H1 (cell line): ENCODE data around the gene SMPX. TPM values are rescaled to one million over a fixed set of nuclear protein-coding genes. Genes with fewer than 3 reads are reported as not detected.

Experiments used
- EP300 ChIP-seq, 2 experiments: IDR thresholded peaks; 1 replicate in 1 of 2; 2 replicates in 1 of 2; pipeline ENCODE4 v1.6.1; 2011 to 2012; ENCODE audit warnings: low read depth in 2 of 2, low read length in 2 of 2, mild to moderate bottlenecking in 2 of 2, borderline replicate concordance in 1 of 2, inconsistent platforms in 1 of 2, moderate library complexity in 1 of 2
- SAP30 ChIP-seq: fragments of 300-600 bp; sonication (generic); IDR thresholded peaks from 2 replicates; pipeline ENCODE4 v1.7.1; 2012; ENCODE audit warnings: low read length, moderate library complexity, mild to moderate bottlenecking, inconsistent platforms; ENCODE audit not compliant: insufficient read depth, insufficient replicate concordance
- SP1 ChIP-seq: IDR thresholded peaks from 2 replicates; pipeline ENCODE4 v1.6.1; 2011; ENCODE audit warnings: low read depth, low read length
- SP4 ChIP-seq: IDR thresholded peaks from 2 replicates; pipeline ENCODE4 v1.6.1; 2012; ENCODE audit warnings: low read length, inconsistent platforms
- polyA plus RNA-seq, 7 experiments: library from polyadenylated mRNA; depleted of rRNA in 3 of 7; stranded (reverse) in 5 of 7; unstranded in 2 of 7; fragments of >200 nt in 5 of 7; fragments of 200-250 nt in 2 of 7; gene quantifications; 1 replicate in 5 of 7; 2 replicates in 1 of 7; 4 replicates in 1 of 7; pipeline versions ENCODE4 v1.2.1 to v1.2.3, GENCODE V29; 2011 to 2013; ENCODE audit warnings: missing spikeins in 2 of 7, mixed read lengths in 2 of 7
- total RNA-seq: library from RNA; stranded (reverse); fragmentation: NEBNext Ultra II Directional; extraction: Animal tissue kit (Norgen Biotek cat#: 25700); gene quantifications from 2 replicates; pipeline ENCODE4 v1.2.1, GENCODE V29; 2021

Gene SMPX
- total and polyA plus RNA-seq, 2 of the 8 experiments (the other 6 are each of a cell fraction or from before 2014, with no cell fraction given) = not detected

- TF ChIP-seq SAP30 = no peak
- TF ChIP-seq SP1 = no peak
- no peak for TF ChIP-seq EP300 (IDR thresholded peaks at IDR 0.05; ENCODE audit: borderline replicate concordance in 1 of 2, low read depth in 2 of 2, low read length in 2 of 2)
- no peak for TF ChIP-seq SP4
These were observed 22.2 kb downstream of the SMPX start (continued) for GRCh38 chrX:21735768-21736127.
